Activated naive CD8-positive, alpha-beta T cell (primary cell): ENCODE results near the gene PEX11A.
"Not testable (repeated sequence)": the region's sequence is repeated elsewhere in the genome, so short reads cannot be mapped to it uniquely, and the experiment has no call there.

Experiments
- H3K27ac Mint-ChIP-seq: one replicate; pipeline ENCODE4 v1.8.0; 2021; ENCODE audit warnings: mixed read lengths
- H3K27me3 Mint-ChIP-seq: one replicate; pipeline ENCODE4 v1.8.0; 2021; ENCODE audit warnings: mixed read lengths
- H3K36me3 Mint-ChIP-seq: one replicate; pipeline ENCODE4 v1.8.0; 2021; ENCODE audit warnings: mixed read lengths
- H3K4me1 Mint-ChIP-seq: one replicate; pipeline ENCODE4 v1.8.0; 2021; ENCODE audit warnings: low read depth, mixed read lengths
- H3K4me3 Mint-ChIP-seq: one replicate; pipeline ENCODE4 v1.8.0; 2021; ENCODE audit warnings: mild to moderate bottlenecking, mixed read lengths
- H3K9me3 Mint-ChIP-seq: one replicate; pipeline ENCODE4 v1.8.0; 2021; ENCODE audit warnings: low read depth, mixed read lengths

The PEX11A gene

GRCh38 chr15:89689930-89690275, 651 bp downstream of the PEX11A start:
- not testable (repeated sequence) for H3K9me3 Mint-ChIP-seq, H3K27me3 Mint-ChIP-seq, H3K27ac Mint-ChIP-seq, H3K36me3 Mint-ChIP-seq
- peak overlapping the region; percentile 89 for H3K4me3 Mint-ChIP-seq
- H3K4me1 Mint-ChIP-seq: peaks cover 11% of the 10 kb centered on the region

- Mint-ChIP-seq H3K9me3 (no peaks in the 10 kb centered on the region), H3K27ac (no peak overlapping the region), H3K4me3 (no peak overlapping the region), H3K27me3 (no peaks in the 10 kb centered on the region), H3K4me1 (peaks cover 11% of the 10 kb centered on the region), H3K36me3 (peaks cover 18% of the 10 kb centered on the region)
Observed at GRCh38 chr15:89686522-89686921, 4.0 kb downstream of the PEX11A start.

- Mint-ChIP-seq H3K4me1 (peaks cover 10% of the 10 kb centered on the region), H3K27ac (no peak overlapping the region), H3K36me3 (peaks cover 20% of the 10 kb centered on the region), H3K27me3 (no peaks in the 10 kb centered on the region), H3K9me3 (no peaks in the 10 kb centered on the region), H3K4me3 (no peak overlapping the region)
Observed at GRCh38 chr15:89685995-89686394, 4.6 kb downstream of the PEX11A start.

GRCh38 chr15:89681146-89681545, 9.4 kb downstream of the PEX11A start:
- Mint-ChIP-seq H3K27ac (no peak overlapping the region), H3K27me3 (no peaks in the 10 kb centered on the region), H3K4me1 (no peaks in the 10 kb centered on the region), H3K36me3 (peaks cover 18% of the 10 kb centered on the region), H3K9me3 (no peaks in the 10 kb centered on the region), H3K4me3 (no peak overlapping the region)

- no peak overlapping the region for H3K4me3 Mint-ChIP-seq
- no peaks in the 10 kb centered on the region for H3K4me1 Mint-ChIP-seq
- no peaks in the 10 kb centered on the region for H3K27me3 Mint-ChIP-seq
- no peaks in the 10 kb centered on the region for H3K9me3 Mint-ChIP-seq
- no peak overlapping the region for H3K27ac Mint-ChIP-seq
- peaks cover 15% of the 10 kb centered on the region for H3K36me3 Mint-ChIP-seq
Observed at GRCh38 chr15:89680282-89680873, 10.2 kb downstream of the PEX11A start.

- H3K27ac Mint-ChIP-seq: no peak within 1 kb of the TSS
- H3K4me3 Mint-ChIP-seq: no peak within 1 kb of the TSS
- no peaks in the 10 kb centered on the region for H3K9me3 Mint-ChIP-seq
- H3K4me1 Mint-ChIP-seq: no peaks in the 10 kb centered on the region
- H3K36me3 Mint-ChIP-seq: peaks cover 14% of the 10 kb centered on the region
- no peaks in the 10 kb centered on the region for H3K27me3 Mint-ChIP-seq
Observed at GRCh38 chr15:89679212-89679611, 11.3 kb downstream of the PEX11A start, which contains the start of gene PLIN1. PLIN1 (minus strand) TSS chr15:89679367; CDS start chr15:89677489, 1,878 bp downstream.

- H3K36me3 Mint-ChIP-seq: peaks cover 7% of the 10 kb centered on the region
- H3K27me3 Mint-ChIP-seq: no peaks in the 10 kb centered on the region
- no peaks in the 10 kb centered on the region for H3K4me1 Mint-ChIP-seq
- no peak overlapping the region for H3K27ac Mint-ChIP-seq
- no peak overlapping the region for H3K4me3 Mint-ChIP-seq
- no peaks in the 10 kb centered on the region for H3K9me3 Mint-ChIP-seq
Observed at GRCh38 chr15:89677381-89677780, 13.2 kb downstream of the PEX11A start.

- H3K4me3 Mint-ChIP-seq: no peak overlapping the region
- no peaks in the 10 kb centered on the region for H3K4me1 Mint-ChIP-seq
- no peak overlapping the region for H3K27ac Mint-ChIP-seq
- H3K27me3 Mint-ChIP-seq: no peaks in the 10 kb centered on the region
- H3K9me3 Mint-ChIP-seq: no peaks in the 10 kb centered on the region
- no peaks in the 10 kb centered on the region for H3K36me3 Mint-ChIP-seq
Observed at GRCh38 chr15:89675606-89676005, 14.9 kb downstream of the PEX11A start.

GRCh38 chr15:89674526-89674925, 16.0 kb downstream of the PEX11A start:
- Mint-ChIP-seq H3K9me3 (no peaks in the 10 kb centered on the region), H3K27ac (no peak overlapping the region), H3K4me1 (no peaks in the 10 kb centered on the region)

GRCh38 chr15:89673165-89673512, 17.4 kb downstream of the PEX11A start:
- no peaks in the 10 kb centered on the region for H3K27me3 Mint-ChIP-seq

More at GRCh38 chr15:89674526-89674925, 16.0 kb downstream of the PEX11A start:
- no peaks in the 10 kb centered on the region for H3K27me3 Mint-ChIP-seq
- H3K36me3 Mint-ChIP-seq: no peaks in the 10 kb centered on the region
- H3K4me3 Mint-ChIP-seq: no peak overlapping the region

GRCh38 chr15:89672221-89673164, 18.1 kb downstream of the PEX11A start:
- Mint-ChIP-seq H3K27ac (no peak overlapping the region), H3K27me3 (no peaks in the 10 kb centered on the region), H3K9me3 (no peaks in the 10 kb centered on the region), H3K4me3 (no peak overlapping the region), H3K36me3 (no peaks in the 10 kb centered on the region), H3K4me1 (no peaks in the 10 kb centered on the region)

More at GRCh38 chr15:89673165-89673512, 17.4 kb downstream of the PEX11A start:
- Mint-ChIP-seq H3K9me3 (no peaks in the 10 kb centered on the region), H3K36me3 (no peaks in the 10 kb centered on the region), H3K4me1 (no peaks in the 10 kb centered on the region), H3K27ac (no peak overlapping the region), H3K4me3 (no peak overlapping the region)

GRCh38 chr15:89671687-89672086, 18.9 kb downstream of the PEX11A start:
- no peak overlapping the region for H3K4me3 Mint-ChIP-seq
- H3K36me3 Mint-ChIP-seq: no peaks in the 10 kb centered on the region
- no peaks in the 10 kb centered on the region for H3K9me3 Mint-ChIP-seq
- no peak overlapping the region for H3K27ac Mint-ChIP-seq
- no peaks in the 10 kb centered on the region for H3K4me1 Mint-ChIP-seq
- no peaks in the 10 kb centered on the region for H3K27me3 Mint-ChIP-seq

GRCh38 chr15:89670971-89671560, 19.5 kb downstream of the PEX11A start:
- no peaks in the 10 kb centered on the region for H3K36me3 Mint-ChIP-seq
- no peak overlapping the region for H3K27ac Mint-ChIP-seq
- H3K27me3 Mint-ChIP-seq: no peaks in the 10 kb centered on the region
- H3K4me1 Mint-ChIP-seq: no peaks in the 10 kb centered on the region
- H3K4me3 Mint-ChIP-seq: no peak overlapping the region
- no peaks in the 10 kb centered on the region for H3K9me3 Mint-ChIP-seq

- H3K4me3 Mint-ChIP-seq: no peak overlapping the region
- no peaks in the 10 kb centered on the region for H3K9me3 Mint-ChIP-seq
- no peaks in the 10 kb centered on the region for H3K36me3 Mint-ChIP-seq
- H3K27ac Mint-ChIP-seq: no peak overlapping the region
- H3K4me1 Mint-ChIP-seq: peaks cover under 1% of the 10 kb centered on the region
- H3K27me3 Mint-ChIP-seq: peaks cover under 1% of the 10 kb centered on the region
Observed at GRCh38 chr15:89669941-89670340, 20.6 kb downstream of the PEX11A start.

- Mint-ChIP-seq H3K27ac (no peak overlapping the region), H3K4me1 (peaks cover 4% of the 10 kb centered on the region), H3K4me3 (no peak overlapping the region), H3K36me3 (no peaks in the 10 kb centered on the region), H3K27me3 (peaks cover 6% of the 10 kb centered on the region), H3K9me3 (no peaks in the 10 kb centered on the region)
Observed at GRCh38 chr15:89669309-89669865, 21.2 kb downstream of the PEX11A start.
